Stimulated activated naive CD4-positive, alpha-beta T cell treated with Interleukin-2 at 50 U/mL for 16 hours (primary cell): ENCODE data around the gene OLFM2.
"Not testable (repeated sequence)": the region's sequence is repeated elsewhere in the genome, so short reads cannot be mapped to it uniquely, and the experiment has no call there.

Experiments used
- DNase-seq: peaks from one replicate; lab custom pipeline; 2025; lab: John Stamatoyannopoulos, UW

OLFM2 gene

GRCh38 chr19:9827289-9828238, 108.8 kb downstream of the OLFM2 start, which contains the start of gene UBL5:
Gene UBL5, plus strand, starts transcription at chr19:9827918. Its CDS starts 420 bp downstream, at chr19:9828338.
- DNase-seq: peak; percentile 85

DNA sequence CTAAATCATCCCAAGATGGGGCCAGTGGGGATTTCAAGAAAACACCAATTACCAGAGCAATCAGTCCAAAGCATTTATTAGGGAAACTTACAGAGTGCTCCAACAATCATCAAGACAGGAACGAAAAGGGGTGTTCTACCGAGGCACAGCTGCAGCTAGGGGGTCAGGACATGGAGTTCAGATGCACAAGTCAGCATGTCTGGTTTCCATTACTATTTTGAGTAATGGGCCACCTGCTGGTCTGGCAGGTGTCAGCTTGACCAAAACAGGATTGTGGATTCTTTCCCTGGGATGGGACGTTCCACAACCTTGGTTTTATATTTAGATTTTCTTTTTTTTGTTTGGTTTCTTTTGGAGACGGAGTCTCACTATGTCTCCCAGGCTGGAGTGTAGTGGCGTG, 112.5 kb downstream of the OLFM2 start:
- DNase-seq: no peak

- DNase-seq: not testable (repeated sequence)
These were observed 116.3 kb downstream of the OLFM2 start for GRCh38 chr19:9820034-9820433.

DNA sequence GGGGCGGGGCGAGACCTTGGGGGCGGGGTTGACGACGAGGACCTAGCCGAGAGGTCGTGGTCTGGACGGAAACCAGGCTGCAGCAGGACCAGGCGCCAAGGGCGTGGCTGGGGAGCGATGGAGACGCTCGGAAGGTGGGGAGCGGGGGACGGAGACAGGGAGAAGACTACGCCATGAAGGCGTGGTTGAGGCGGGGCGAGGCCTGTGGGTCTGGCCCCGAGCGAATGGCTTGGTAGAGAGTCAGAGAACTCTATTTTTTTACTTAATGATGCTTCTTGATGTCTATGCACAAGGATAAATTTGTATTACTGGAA, 116.8 kb downstream of the OLFM2 start:
- DNase-seq: no peak

- peak; percentile 100 for DNase-seq
These were observed 117.3 kb downstream of the OLFM2 start, which contains the start of gene FBXL12 for GRCh38 chr19:9818734-9819595. Gene FBXL12, minus strand, starts transcription at chr19:9819079. Its CDS starts 266 bp downstream, at chr19:9818813.

DNA sequence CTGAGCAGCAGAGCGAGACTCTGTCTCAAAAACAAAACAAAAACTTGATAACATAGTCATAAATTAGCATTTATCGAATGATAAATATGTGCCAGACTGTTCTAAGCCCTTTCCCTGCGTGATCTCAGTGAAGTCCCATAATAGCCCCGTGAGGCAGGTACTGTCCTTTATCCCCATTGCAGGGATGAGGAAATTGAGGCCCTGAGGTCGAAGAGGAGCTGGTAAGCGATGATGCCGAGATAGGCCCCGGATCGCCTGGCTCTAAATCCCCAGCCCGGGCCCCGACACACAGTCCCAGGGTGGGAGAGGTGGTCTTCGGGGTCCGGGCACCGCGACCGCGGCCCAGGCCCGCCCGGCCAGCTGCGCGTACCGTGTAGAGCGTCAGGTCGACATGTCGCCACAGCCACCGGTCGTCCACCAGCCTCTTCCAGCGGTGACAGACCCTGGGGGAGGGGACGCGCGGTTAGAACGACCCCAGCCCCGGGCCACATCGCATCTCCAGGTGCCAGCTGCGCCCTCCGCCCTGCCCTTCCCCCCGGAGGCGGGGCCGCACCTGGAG, 118.1 kb downstream of the OLFM2 start:
- no peak for DNase-seq

- DNase-seq: no peak
These were observed 125.2 kb downstream of the OLFM2 start for GRCh38 chr19:9811139-9811538.

- DNase-seq: no peak
These were observed 127.2 kb downstream of the OLFM2 start for GRCh38 chr19:9808855-9809824.

DNA sequence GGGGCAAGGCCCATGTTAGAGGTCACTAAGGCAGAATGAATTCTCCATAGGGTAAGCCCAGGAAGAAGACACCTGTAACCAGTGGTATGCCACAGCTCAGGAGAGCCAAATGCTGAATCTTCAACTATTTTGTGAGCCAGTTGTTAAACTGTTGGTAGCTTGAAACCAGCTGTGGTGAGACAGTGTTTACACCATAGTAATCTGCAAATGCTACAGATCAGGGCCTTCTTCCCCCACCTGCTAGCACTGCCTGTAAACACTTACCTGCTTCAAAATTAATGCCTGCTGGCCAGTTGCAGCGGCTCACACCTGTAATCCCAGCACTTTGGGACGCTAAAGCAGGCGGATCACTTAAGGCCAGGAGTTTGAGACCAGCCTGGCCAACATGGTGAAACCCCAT, 129.5 kb downstream of the OLFM2 start:
- no peak for DNase-seq
